Type B pancreatic cell (in vitro differentiated cells): ENCODE measurements around the gene ITGA1. TPM values are rescaled to one million over a fixed set of nuclear protein-coding genes. Genes with fewer than 3 reads are reported as not detected.

Source experiments
- DNase-seq: peaks from one replicate; pipeline ENCODE4 v3.0.0; 2021; ENCODE audit warnings: mixed read lengths; ENCODE audit not compliant: unreplicated experiment; ENCODE audit errors: extremely low spot score
- H3K27ac Mint-ChIP-seq: 2 replicates; pipeline ENCODE4 v1.8.0; 2021; ENCODE audit warnings: mild to moderate bottlenecking, mixed read lengths
- H3K27me3 Mint-ChIP-seq: 2 replicates; pipeline ENCODE4 v1.8.0; 2021; ENCODE audit warnings: mixed read lengths
- H3K36me3 Mint-ChIP-seq: 2 replicates; pipeline ENCODE4 v1.8.0; 2021; ENCODE audit warnings: mixed read lengths
- H3K4me1 Mint-ChIP-seq: one replicate; pipeline ENCODE4 v1.8.0; 2021; ENCODE audit warnings: mixed read lengths; ENCODE audit not compliant: unreplicated experiment
- H3K4me3 Mint-ChIP-seq: 2 replicates; pipeline ENCODE4 v1.8.0; 2021; ENCODE audit warnings: mild to moderate bottlenecking, mixed read lengths
- H3K9me3 Mint-ChIP-seq: 2 replicates; pipeline ENCODE4 v1.8.0; 2021; ENCODE audit warnings: mixed read lengths
- CTCF ChIP-seq: fragments of 200-600 bp; sonication (generic); conservative IDR thresholded peaks from 2 replicates; pipeline ENCODE4 v1.5.0; 2021; ENCODE audit warnings: antibody characterized with exemption, mild to moderate bottlenecking
- total RNA-seq: library from RNA; stranded (reverse); gene quantifications from 2 replicates; pipeline ENCODE4 v1.2.1, GENCODE V29; 2021; ENCODE audit warnings: low replicate concordance

The ITGA1 gene
- total RNA-seq, 1 donor from 2014 or later, result 17.0 TPM

- TF ChIP-seq CTCF, result no peak
- H3K27me3 Mint-ChIP-seq, result no peaks in the 10 kb centered on the region
- peak overlapping the region; percentile 97 for H3K4me3 Mint-ChIP-seq
- no peaks in the 10 kb centered on the region for H3K9me3 Mint-ChIP-seq
- H3K36me3 Mint-ChIP-seq, result no peaks in the 10 kb centered on the region
- peaks cover 28% of the 10 kb centered on the region for H3K4me1 Mint-ChIP-seq
- peak overlapping the region; percentile 94 for H3K27ac Mint-ChIP-seq
- no peak for DNase-seq
Observed at GRCh38 chr5:52798938-52799337, 11.2 kb downstream of the ITGA1 start.

- peak overlapping the region; percentile 94 for H3K27ac Mint-ChIP-seq
- no peaks in the 10 kb centered on the region for H3K27me3 Mint-ChIP-seq
- no peak for DNase-seq
- TF ChIP-seq CTCF, result no peak
- H3K36me3 Mint-ChIP-seq, result peaks cover 5% of the 10 kb centered on the region
- H3K4me1 Mint-ChIP-seq, result peaks cover 32% of the 10 kb centered on the region
- H3K4me3 Mint-ChIP-seq, result peak overlapping the region; percentile 97
- H3K9me3 Mint-ChIP-seq, result no peaks in the 10 kb centered on the region
Observed at GRCh38 chr5:52799358-52799982, 11.8 kb downstream of the ITGA1 start.

- H3K4me1 Mint-ChIP-seq, result peaks cover 34% of the 10 kb centered on the region
- H3K27ac Mint-ChIP-seq, result peak overlapping the region; percentile 94
- DNase-seq, result peak; percentile 94
- H3K4me3 Mint-ChIP-seq, result peak overlapping the region; percentile 97
- peaks cover 8% of the 10 kb centered on the region for H3K36me3 Mint-ChIP-seq
- no peaks in the 10 kb centered on the region for H3K27me3 Mint-ChIP-seq
- no peak for TF ChIP-seq CTCF
- H3K9me3 Mint-ChIP-seq, result no peaks in the 10 kb centered on the region
Observed at GRCh38 chr5:52799983-52800393, 12.3 kb downstream of the ITGA1 start.

- peaks cover 12% of the 10 kb centered on the region for H3K36me3 Mint-ChIP-seq
- DNase-seq, result no peak
- H3K9me3 Mint-ChIP-seq, result no peaks in the 10 kb centered on the region
- H3K4me3 Mint-ChIP-seq, result peak overlapping the region; percentile 97
- H3K27me3 Mint-ChIP-seq, result no peaks in the 10 kb centered on the region
- peak; percentile 49 for TF ChIP-seq CTCF
- peaks cover 34% of the 10 kb centered on the region for H3K4me1 Mint-ChIP-seq
- H3K27ac Mint-ChIP-seq, result peak overlapping the region; percentile 94
Observed at GRCh38 chr5:52800394-52801213, 12.9 kb downstream of the ITGA1 start.

GRCh38 chr5:52801329-52801728, 13.6 kb downstream of the ITGA1 start:
- Mint-ChIP-seq H3K4me3 (peak overlapping the region; percentile 97), H3K27me3 (no peaks in the 10 kb centered on the region), H3K27ac (peak overlapping the region; percentile 94), H3K4me1 (peaks cover 34% of the 10 kb centered on the region), H3K36me3 (peaks cover 12% of the 10 kb centered on the region), H3K9me3 (no peaks in the 10 kb centered on the region)
- no peak for TF ChIP-seq CTCF
- no peak for DNase-seq
